HG03108 (cell line): ENCODE measurements around the gene E2F4.

Source experiments
- ATAC-seq: cut with Tn5 transposase; IDR thresholded peaks from one replicate; pipeline ENCODE4 v1.9.1; 2021; ENCODE audit warnings: moderate library complexity; ENCODE audit not compliant: unreplicated experiment

Gene E2F4

DNA sequence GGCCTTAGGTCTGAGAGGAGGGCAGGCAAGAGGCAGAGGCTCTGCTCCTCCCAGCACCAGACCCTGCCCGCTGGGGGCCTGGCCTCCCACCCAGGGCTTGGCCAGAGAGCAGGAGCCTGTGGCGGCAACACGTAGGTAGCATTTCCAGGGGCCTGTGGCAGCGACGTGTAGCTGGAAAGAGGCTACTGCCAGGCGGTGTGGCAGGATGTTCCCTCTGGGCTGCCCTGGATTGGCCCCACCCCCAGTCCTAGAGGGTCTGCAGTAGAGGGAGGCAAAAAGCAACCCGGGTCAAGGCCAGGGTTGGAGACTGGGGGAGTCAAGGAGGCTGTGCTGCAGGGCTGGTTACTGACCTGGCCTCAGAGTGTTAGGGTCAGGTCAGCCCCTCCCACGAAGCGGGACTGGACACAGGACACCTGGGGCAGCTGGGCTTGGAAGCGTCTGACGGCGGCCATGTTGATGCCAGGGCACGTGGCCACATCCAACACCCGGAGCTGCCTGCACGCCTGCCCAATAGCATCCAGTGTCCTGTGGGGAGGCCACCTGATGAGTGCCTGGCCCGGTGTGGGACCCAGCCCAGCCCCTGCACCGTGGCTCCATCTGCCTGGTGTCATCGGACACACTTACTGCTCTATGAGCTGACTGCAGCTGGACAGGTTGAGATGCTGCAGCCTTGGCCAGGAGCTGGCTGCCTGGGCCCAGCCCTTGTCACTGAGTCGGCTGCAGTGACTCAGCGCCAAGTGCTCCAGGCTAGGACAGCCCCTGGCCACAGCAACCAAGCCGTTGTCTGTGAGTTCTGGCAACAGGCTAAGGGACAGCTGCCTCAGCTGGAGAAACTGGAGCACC lies 15.5 kb downstream of the E2F4 start:
- ATAC-seq = no peak

DNA sequence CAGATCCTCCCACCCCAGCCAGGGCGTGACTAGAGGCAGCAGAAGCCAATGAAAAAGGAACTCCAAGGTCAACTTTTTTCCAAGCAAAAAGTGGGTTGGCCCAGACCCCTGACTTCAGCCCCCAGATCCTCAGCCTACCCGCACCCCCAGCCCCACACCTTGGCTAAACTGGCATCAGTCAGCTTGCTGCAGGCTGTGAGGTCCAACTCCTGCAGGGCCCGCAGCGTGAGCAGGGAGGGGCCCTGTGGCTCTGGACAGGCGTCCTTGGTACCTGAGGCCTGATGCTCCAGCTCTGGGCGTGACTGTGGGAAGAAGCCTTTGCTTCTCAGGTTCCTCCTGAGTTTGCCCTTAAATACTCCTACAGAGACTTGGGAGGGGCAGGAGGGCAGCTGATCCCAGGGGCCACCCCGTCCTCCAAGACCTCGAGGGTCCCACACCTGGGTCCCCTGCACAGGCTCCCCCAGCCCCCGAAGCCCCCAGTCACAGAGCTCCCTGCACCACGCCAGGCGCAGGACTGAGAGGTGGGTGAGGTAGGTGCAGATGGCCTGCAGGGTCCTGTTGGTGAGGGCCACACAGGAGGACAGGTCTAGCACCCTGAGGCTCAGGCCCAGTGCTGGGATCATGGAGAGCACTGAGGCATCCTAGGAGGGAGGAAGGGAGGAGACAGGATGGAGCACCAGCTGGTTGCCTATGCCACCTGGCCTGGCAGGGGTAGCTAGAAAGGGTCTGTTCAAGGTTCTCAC lies 16.4 kb downstream of the E2F4 start:
- no peak for ATAC-seq

DNA sequence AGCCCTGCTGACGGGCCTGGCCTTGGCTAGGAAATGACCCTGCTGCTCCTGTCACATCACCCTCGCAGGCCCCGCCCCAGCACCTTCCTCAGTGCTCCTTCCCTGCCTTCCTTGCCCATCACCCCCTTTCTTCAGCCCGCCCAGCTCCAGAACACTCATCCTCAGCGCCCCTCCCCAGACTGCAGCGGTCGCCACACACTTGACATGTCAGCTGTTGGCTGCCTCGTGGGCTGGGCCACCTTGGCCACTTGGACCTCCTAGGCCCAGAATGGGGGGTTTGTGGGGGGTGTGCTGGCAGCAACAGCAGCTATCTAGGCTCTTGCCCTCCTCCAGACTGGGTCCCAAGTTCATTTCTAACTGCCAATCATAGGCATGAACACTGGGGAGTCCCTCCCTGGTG lies 17.6 kb downstream of the E2F4 start:
- ATAC-seq = no peak

DNA sequence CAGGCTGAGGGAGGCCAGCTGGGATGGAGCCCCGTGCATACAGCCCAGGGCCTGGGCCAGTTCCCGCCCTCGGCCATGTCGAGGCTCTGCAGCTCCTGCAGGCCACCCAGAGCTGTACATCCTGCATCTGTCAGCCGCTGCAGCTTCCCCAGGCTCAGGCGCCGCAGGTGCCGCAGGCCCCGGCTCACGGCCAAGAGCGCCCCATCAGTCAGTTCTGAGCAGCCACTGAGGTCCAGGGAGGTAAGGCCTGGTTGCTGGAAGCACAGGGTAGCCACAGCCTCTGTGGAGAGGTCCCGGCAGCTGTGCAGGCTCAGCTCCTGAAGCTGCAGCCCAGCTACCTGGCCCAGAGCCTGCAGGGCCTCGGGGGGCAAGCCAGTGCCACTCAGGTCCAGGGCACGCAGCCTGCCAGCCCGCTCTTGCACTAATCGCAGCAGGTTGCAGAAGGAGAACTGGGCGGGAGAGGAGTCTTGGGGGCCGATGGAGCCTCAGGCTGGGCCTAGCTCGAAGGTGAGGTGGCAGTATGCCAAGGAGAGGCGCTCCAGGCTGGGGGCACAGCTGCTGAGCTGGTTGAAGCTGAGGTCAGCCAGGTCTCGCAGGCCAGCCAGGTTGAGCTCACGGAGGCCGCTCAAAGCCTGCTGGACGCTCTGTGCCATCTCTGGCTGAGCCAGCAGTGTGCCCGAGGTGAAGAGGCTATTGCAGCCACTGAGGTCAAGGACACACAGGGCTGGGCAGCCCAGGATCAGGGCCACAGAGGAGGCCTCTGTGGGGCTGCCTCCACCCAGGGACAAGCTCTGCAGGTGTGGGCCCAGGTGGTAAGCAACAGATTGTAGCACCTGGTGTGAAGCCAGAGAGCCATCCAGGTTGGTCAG lies 18.3 kb downstream of the E2F4 start:
- no peak for ATAC-seq

DNA sequence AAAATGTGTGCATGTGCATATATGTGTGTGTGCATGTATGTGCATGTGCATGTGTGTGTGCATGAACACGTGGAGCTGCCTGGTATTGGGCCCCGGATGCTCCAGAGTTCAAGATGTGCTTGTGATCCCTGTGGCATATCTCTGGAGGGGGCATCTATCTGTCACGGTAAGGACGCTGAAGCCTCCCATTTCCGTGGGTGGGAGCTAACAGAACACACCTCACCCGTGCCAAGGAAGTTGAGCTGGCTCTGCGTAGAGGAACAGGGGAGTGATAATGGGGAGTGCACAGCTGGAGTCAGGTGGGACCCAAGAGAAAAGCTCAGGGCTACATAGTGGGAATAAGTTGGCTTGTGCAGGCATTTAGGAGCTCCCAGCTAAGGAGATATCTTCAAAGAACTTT lies 19.7 kb downstream of the E2F4 start:
- ATAC-seq = no peak

DNA sequence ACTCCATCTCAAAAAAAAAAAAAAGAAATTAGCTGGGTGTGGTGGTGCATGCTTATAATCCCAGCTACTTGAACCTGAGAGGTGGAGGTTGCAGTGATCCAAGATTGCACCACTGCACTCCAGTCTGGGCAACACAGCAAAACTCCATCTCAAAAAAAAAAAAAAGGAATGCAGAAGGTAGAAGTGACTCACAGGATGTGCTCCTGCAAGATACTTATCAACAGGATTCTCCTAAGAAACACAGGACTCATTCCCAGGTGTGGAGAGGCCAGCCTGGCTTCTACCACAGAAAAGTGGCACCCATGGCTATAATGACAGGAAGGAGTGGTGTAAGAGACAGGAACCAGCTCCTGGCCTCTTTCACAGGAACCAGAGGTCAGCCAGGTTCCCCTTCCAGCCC lies 20.8 kb downstream of the E2F4 start:
- ATAC-seq = no peak

DNA sequence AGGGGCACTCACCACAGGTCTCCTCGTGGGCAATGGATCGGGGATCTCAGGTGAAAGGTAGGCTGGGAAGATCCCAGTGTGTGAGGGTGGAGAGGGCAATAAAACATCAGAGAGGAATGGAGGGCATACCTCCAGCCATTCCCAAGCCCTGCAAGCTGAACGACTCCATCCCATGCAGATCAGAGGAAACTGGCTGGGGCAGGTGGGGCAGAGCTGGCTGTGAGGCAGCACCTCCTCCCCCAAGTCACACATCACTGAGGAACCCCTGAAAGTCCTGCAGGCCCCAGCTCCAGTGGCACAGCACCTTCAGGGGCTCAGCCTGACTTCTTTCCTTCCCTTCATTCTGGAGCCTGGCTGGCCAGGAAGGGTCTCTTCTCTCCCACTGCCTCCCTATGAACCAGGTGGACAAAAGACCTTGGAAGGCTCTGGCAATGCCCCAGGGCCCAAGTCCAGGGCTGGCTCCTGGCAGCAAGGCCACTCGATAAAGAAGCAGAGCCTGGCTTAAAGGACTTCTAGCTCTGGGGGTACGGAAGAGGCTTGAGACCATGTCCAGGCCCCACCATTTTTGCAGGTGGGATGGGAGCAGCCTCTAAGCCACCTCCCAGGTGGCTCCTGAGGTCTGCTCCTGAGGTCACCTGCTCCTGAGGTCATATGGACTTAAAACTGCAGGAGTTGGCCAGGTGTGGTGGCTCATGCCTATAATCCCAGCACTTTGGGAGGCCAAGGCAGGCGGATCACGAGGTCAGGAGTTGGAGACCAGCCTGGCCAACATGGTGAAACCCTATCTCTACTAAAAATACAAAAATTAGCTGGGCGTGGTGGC lies 21.5 kb downstream of the E2F4 start:
- ATAC-seq = no peak

DNA sequence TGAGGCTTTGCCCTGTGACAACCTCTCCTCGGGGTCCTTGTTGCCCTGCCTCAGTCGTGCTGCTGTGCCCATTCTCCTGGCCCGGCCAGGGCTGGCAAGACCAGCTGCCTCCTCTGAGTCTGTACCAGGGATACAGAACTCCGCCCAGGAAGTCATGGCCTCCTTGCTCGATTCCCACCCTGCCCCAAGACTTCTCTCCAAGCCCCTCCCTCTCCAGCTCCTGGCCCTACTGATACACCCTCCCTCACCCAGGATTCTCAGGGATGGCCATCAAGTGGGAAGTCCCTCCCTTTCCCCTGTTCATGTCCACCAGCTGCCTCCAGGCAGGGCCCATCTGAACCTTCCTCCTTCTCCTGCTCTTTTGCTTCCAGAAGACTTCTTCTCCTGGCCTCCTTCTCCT lies 23.8 kb downstream of the E2F4 start:
- ATAC-seq = no peak

DNA sequence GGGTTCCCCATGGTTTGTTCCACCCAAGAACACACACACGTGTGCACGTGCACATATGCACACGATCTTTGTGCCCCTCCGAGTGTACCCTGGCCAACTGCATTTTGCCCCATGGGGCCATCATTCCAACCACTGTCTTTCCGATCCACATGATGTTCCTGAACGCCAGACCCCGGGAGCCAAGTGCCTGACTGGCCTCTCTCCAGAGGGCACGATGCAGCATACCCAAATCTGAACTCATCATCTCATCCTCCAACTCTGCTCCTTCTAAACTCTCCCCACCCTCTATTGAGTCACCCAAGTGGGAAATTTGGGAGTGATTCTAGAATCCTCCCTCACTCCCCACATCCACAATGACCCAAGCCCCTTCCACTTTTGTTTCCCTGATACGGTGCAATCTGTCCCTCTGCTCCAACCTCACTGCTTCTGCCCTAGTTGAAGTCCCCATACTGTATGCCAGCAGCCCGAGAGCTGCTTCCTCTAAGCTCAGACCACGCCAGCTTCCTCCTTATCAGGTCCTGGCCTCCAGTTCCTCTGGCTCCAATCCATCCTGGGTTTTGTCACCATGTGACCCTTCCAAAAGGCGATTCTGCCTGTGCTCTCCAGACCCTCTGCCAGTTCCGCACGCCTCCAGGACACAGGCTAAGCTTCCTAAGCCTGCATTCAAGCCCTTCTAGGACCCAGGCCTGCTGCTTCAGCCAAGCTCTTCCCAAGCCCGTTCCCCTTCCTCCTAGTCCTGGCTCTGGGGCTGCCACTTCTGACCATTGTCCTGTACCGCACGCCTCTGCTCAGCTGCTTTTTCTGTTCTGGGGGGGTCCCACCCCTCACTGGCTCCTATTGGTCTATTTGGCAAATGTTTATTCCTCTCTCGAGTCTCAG lies 24.9 kb downstream of the E2F4 start:
- ATAC-seq = no peak

DNA sequence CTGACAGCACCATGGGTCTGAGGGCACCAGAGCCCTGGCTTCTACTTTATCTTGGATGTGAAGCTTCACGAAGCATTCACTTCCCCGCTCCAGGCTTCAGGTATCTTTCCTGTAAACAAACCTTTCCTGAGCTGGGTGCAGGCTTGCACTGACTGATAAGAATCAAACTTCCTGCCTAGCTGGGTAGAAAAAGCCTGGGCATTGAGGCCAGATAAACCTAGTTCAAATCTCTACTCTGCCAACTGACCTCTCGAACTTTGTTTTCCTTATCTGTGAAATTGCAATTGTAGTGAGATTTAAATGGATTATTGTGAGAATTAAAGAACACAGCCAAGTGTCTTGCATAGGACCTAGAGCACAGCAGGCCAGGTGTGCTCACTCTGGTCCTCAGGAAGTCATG lies 32.0 kb downstream of the E2F4 start:
- no peak for ATAC-seq

DNA sequence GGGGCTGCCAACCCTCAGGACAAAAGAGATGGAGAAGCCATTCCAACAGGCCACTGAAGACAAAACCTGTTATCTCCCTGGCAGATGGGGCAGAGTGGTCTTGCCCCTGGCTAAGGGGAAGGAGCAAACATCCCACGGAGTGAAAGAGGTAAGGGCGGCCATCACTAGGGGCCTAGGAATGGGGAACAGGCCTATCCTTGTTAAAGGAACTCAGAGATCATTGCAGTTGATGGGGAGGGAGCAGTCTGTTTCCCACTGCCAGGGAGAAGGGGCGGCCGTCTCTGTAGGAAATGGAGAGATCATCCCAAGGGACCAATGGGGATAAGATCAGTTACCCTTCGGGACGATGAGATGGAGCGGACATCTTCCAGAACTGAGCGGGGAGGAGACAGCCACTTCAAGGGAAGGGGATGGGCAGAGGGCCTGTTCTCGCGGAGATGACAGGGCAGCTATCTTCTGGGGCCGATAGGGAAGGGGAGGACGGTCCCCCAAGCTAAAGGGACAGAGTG lies 34.4 kb downstream of the E2F4 start:
- no peak for ATAC-seq

DNA sequence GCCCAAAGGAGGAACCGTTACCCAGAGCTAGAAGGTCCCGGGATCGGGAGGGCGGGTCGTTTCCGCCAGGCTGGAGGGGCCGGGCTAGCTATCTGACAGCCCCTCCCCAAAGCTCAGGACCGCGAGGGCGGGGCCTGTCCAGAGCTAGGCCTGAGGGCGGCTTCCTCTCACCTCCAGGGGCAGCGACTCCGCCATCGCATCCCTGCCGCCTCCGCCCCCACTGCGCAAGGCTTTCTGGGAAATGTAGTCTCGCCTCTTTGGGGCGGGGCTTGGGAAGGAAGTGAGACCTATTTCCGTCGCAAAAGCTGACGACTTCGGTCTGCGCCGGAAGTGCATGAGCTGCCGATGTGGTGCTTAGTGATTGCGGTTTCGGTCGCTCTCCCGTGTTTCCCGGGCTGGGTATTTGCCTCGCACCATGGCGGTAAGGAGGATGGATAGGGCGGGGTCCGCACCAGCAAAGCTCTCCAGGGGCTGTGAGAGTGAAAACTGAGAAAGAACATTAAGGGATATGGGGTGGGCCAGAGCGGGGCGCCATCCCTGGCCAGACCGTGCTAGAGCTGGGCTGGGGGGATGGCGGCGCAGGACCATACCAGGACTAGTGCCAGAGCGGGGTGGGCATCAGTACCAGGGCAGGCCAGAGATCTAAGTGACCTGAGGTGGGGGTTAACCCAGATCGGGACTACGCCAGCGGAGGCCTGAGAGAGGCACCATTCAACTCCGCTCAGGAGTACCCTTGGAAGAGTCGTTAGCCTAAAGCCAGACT lies 35.0 kb downstream of the E2F4 start, which contains the start of gene TMEM208:
TSS of gene TMEM208 (plus strand) at position 327 of the 763 bp plus-strand sequence. CDS start at position 416, 89 bp downstream.
- ATAC-seq = peak; percentile 93

DNA sequence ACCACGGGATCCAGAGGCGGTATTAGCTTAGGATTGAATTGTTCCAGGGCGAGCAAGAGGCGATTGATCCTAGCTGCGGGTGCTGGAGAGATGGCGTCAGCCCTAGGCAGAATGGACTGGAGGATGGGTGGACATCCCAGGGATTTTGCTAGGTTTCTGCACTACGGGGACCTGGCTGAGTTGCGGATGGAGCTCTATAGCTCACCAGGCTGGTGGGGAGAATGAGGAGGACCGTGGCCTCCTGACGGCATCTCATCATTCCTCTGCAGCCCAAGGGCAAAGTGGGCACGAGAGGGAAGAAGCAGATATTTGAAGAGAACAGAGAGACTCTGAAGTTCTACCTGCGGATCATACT lies 35.6 kb downstream of the E2F4 start:
- no peak for ATAC-seq

DNA sequence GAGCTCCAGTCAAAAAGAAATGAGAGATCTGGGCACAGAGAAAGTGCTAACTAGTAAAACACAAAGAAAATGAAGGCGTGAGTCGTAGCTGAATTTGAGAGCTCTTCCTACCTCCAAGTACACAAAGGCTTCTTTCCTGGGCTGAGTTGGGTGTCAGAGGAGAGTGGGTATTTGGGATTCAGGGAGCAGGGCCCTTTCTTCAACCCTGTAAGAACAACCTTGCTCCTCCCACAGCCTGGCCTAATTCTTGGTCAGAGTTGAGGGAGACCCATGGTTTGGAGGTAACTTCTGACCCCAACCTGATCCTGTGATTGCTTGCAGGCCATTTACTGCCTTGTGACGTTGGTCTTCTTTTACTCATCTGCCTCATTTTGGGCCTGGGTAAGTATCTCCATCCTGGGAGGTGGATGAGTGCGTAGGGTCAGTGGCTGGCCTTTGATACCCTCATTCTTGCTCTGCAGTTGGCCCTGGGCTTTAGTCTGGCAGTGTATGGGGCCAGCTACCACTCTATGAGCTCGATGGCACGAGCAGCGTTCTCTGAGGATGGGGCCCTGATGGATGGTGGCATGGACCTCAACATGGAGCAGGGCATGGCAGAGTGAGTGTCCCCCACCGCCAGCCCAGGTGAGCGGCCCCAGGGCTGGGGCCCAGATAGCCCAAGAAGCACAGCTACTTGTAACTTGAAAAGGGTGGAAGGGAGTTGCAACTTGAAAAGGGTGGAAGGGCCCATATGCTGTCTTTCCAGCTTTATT lies 36.3 kb downstream of the E2F4 start:
- ATAC-seq = no peak

DNA sequence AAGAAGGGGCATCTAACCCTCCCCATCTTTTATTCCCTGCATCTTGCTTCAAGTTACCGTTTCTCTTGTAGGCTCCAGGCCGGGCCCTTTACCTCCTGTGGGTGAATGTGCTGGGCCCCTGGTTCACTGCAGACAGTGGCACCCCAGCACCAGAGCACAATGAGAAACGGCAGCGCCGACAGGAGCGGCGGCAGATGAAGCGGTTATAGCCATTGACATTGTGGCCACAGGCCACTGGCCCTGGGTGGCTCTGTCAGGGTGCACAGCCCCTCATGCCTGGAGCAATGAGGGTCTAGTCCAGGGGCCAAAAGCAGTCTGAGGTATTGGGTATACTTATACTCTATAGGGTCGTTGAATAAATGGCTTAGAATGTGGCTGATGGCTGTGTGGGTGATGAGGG lies 37.0 kb downstream of the E2F4 start:
- no peak for ATAC-seq

DNA sequence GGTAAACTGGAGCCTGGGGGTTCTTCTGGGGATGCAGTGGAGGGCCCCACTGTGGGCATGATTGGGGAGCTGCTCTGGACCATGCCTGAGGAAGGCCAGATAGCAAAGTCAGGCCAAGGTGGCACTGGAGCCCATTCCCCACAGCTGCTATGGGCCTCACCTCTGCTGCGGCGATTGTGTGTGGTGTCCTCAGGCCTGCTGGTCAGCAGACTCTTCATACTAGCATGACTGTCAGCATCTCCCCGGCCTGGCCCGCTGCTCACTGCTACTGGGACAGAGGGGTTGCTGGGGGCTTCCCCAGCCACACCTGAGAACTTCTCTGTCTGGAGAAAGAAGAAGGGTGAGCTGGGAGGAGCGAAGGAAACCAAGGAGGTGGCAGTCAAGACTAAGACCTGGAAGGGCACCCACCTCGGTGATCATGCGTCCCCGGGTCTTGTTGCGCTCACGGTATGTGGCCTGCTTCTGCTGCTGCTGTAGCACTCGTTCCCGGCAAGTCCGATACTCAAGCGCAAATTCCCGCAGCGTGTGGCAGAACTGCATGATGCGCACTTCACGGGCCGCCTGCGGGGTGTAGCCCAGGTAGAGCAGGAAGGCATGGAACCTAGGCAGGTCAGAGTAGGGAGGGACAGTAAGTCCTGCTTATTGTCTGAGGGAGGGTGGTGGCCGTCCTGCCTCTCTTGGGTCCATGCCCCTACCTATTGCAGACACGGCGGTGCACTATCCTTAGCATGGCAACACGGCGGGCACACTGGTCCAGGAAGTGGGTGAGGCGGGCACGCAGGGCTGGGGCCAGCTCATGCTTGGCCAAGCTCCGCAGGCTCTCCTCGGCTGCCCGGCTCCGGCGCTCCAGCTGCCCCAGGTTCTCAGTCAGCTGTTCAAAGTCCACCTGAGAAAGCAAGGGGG lies 38.2 kb downstream of the E2F4 start:
- ATAC-seq = no peak
